Panc1 (cell line): ENCODE data around the gene CENPC. TPM values are rescaled to one million over a fixed set of nuclear protein-coding genes. Genes with fewer than 3 reads are reported as not detected.

Experiments used
- ATAC-seq: fragments of 200-7000 bp; cut with Tn5 transposase; 2 replicates; pipeline ENCODE4 v1.9.1; 2020; ENCODE audit warnings: mild to moderate bottlenecking, moderate library complexity
- BruUV-seq: library from RNA; stranded (reverse); fragments of 400-500 nt; replicated peaks from 2 replicates; lab custom pipeline; 2021; lab: Mats Ljungman, UMichigan
- CTCF ChIA-PET: fragments of 300-600 bp; sonication (Branson Sonifier 250); formaldehyde crosslinking; loops from one replicate; lab custom pipeline; 2022; ENCODE audit warnings: antibody characterized with exemption; lab: Charles Lee
- POLR2A ChIA-PET: fragments of 300-600 bp; sonication (Branson Sonifier 250); formaldehyde crosslinking; loops from one replicate; lab custom pipeline; 2022; ENCODE audit warnings: antibody characterized with exemption; lab: Charles Lee
- DNase-seq: peaks from one replicate; pipeline ENCODE4 v3.0.0-alpha.2; 2010; ENCODE audit warnings: low read depth, low spot score
- H3K27ac ChIP-seq: 2 replicates; pipeline ENCODE4 v1.5.1; 2011; ENCODE audit warnings: mild to moderate bottlenecking, low read length, inconsistent platforms
- H3K27me3 ChIP-seq: fragments of 200-500 bp; sonication (Bioruptor generic); 2 replicates; pipeline ENCODE4 v1.6.0; 2014; ENCODE audit warnings: low read length, inconsistent platforms; ENCODE audit not compliant: control insufficient read depth, insufficient read depth
- H3K36me3 ChIP-seq: fragments of 200-500 bp; sonication (Bioruptor generic); 2 replicates; pipeline ENCODE4 v1.5.1; 2014; ENCODE audit warnings: inconsistent platforms, mild to moderate bottlenecking, low read length, moderate library complexity; ENCODE audit not compliant: control insufficient read depth, insufficient read depth
- H3K4me1 ChIP-seq: 2 replicates; pipeline ENCODE4 v1.5.1; 2011; ENCODE audit warnings: inconsistent platforms, mild to moderate bottlenecking, low read length, moderate library complexity; ENCODE audit not compliant: control insufficient read depth, insufficient read depth
- H3K4me3 ChIP-seq, 2 experiments: 2 replicates each; pipeline ENCODE4 v1.5.1; 2011 to 2012; ENCODE audit warnings: low read depth in 2 of 2, low read length in 2 of 2, mild to moderate bottlenecking in 2 of 2, inconsistent platforms in 1 of 2, moderate library complexity in 1 of 2
- H3K9me3 ChIP-seq: fragments of 200-500 bp; sonication (Bioruptor generic); 2 replicates; pipeline ENCODE4 v1.5.1; 2014; ENCODE audit warnings: low read depth, mild to moderate bottlenecking, inconsistent platforms, low read length, moderate library complexity; ENCODE audit not compliant: control insufficient read depth, insufficient read depth
- CTCF ChIP-seq: fragments of 450-650 bp; IDR thresholded peaks from 2 replicates; pipeline ENCODE4 v1.5.1; 2017; ENCODE audit warnings: mild to moderate bottlenecking
- POLR2AphosphoS5 ChIP-seq: IDR thresholded peaks from 2 replicates; pipeline ENCODE4 v1.6.1; 2012; ENCODE audit warnings: mild to moderate bottlenecking, low read depth, low read length, moderate library complexity
- REST ChIP-seq, 2 experiments: IDR thresholded peaks; 2 replicates each; pipeline ENCODE4 v1.6.1; 2011 to 2012; ENCODE audit warnings: low read depth in 2 of 2, control low read depth in 1 of 2, low read length in 1 of 2, mild to moderate bottlenecking in 1 of 2, moderate library complexity in 1 of 2; ENCODE audit not compliant: insufficient read depth in 1 of 2
- SIN3A ChIP-seq: IDR thresholded peaks from 2 replicates; pipeline ENCODE4 v1.6.1; 2012; ENCODE audit warnings: low read depth, mild to moderate bottlenecking, low read length, moderate library complexity, borderline replicate concordance; ENCODE audit not compliant: insufficient read depth
- TCF7L2 ChIP-seq: IDR thresholded peaks from 2 replicates; pipeline ENCODE4 v1.6.1; 2011; ENCODE audit warnings: mild to moderate bottlenecking, low read depth, low read length, inconsistent platforms
- in situ Hi-C: cut with HindIII; loops from 2 replicates; pipeline ENCODE4 v1.10.0; 2016; ENCODE audit warnings: low sequenced_read_pairs, low pct_unique_long_range_greater_than_20kb
- intact Hi-C: fragments of 100-400 bp; cut with micrococcal nuclease; formaldehyde crosslinking; loops from one replicate; pipeline ENCODE4 v1.10.0; 2022; ENCODE audit not compliant: unreplicated experiment
- total RNA-seq: library from RNA; stranded (reverse); gene quantifications from one replicate; pipeline ENCODE4 v1.2.1, GENCODE V29; 2021; ENCODE audit not compliant: unreplicated experiment

CENPC gene
- total RNA-seq, 1 experiment from 2014 or later: 10.1 TPM

GRCh38 chr4:67539830-67540229 lies 5.5 kb downstream of the CENPC start:
- no peak for TF ChIP-seq POLR2AphosphoS5
- no peak for TF ChIP-seq REST (IDR thresholded peaks at IDR 0.05; ENCODE audit: insufficient read depth in 1 of 2, low read depth in 2 of 2, low read length in 1 of 2)
- no peak for TF ChIP-seq CTCF
- no peak for TF ChIP-seq TCF7L2
- no peak for TF ChIP-seq SIN3A
- ATAC-seq: no peak

GRCh38 chr4:67535280-67535840 lies 9.9 kb downstream of the CENPC start:
- H3K4me3 ChIP-seq: no peak overlapping the region
- in situ Hi-C loops: no loop called here

More at GRCh38 chr4:67539830-67540229, 5.5 kb downstream of the CENPC start:
- Histone ChIP-seq H3K9me3 (no peaks in the 10 kb centered on the region), H3K4me3 (no peak overlapping the region), H3K27ac (no peak overlapping the region), H3K36me3 (peaks cover 13% of the 10 kb centered on the region), H3K27me3 (no peaks in the 10 kb centered on the region), H3K4me1 (no peaks in the 10 kb centered on the region)
- in situ Hi-C loops: no loop called here
- POLR2A ChIA-PET: no interaction called here
- intact Hi-C loops: no loop called here
- no TSS peak for BruUV-seq
- no peak for DNase-seq
- CTCF ChIA-PET: no interaction called here

More at GRCh38 chr4:67535280-67535840, 9.9 kb downstream of the CENPC start:
- ChIA-PET CTCF (no interaction called here), POLR2A (no interaction called here)
- Histone ChIP-seq H3K27ac (no peak overlapping the region), H3K27me3 (no peaks in the 10 kb centered on the region), H3K4me1 (no peaks in the 10 kb centered on the region), H3K36me3 (peaks cover 8% of the 10 kb centered on the region), H3K9me3 (no peaks in the 10 kb centered on the region)
- intact Hi-C loops: no loop called here
- BruUV-seq: no TSS peak
- DNase-seq: no peak
- TF ChIP-seq REST (IDR thresholded peaks at IDR 0.05; ENCODE audit: insufficient read depth in 1 of 2, low read depth in 2 of 2, low read length in 1 of 2): no peak
- TF ChIP-seq POLR2AphosphoS5: no peak
- no peak for TF ChIP-seq CTCF
- TF ChIP-seq TCF7L2: no peak
- no peak for TF ChIP-seq SIN3A
- ATAC-seq: no peak
